GM13977 (cell line): Measurements from ENCODE around the gene TBCC.

Experiments used
- DNase-seq: peaks from one replicate; pipeline ENCODE4 v3.0.0; 2012; ENCODE audit warnings: low spot score
- CTCF ChIP-seq: IDR thresholded peaks from 2 replicates; pipeline ENCODE4 v1.5.1; 2012; ENCODE audit warnings: mild to moderate bottlenecking, control low read depth; ENCODE audit not compliant: insufficient read depth; ENCODE audit errors: extremely low read depth, missing control alignments
- in situ Hi-C: fragments of 300-500 bp; cut with MboI; formaldehyde crosslinking; loops from one replicate; pipeline ENCODE4 v1.12.0; 2022; ENCODE audit warnings: low sequenced_read_pairs, low pct_unique_long_range_greater_than_20kb, mixed read lengths, inconsistent platforms; ENCODE audit not compliant: unreplicated experiment

The TBCC gene

GRCh38 chr6:42774201-42774600, 28.3 kb upstream of the TBCC start:
- no peak for DNase-seq
- in situ Hi-C loops: no loop called here
- TF ChIP-seq CTCF: no peak

- in situ Hi-C loops: no loop called here
- no peak for DNase-seq
- TF ChIP-seq CTCF: no peak
Observed at GRCh38 chr6:42771741-42772100, 25.8 kb upstream of the TBCC start.

GRCh38 chr6:42769836-42770235, 23.9 kb upstream of the TBCC start:
- DNase-seq: no peak
- TF ChIP-seq CTCF: no peak
- in situ Hi-C loops: no loop called here

GRCh38 chr6:42769051-42769450, 23.1 kb upstream of the TBCC start:
- in situ Hi-C loops: no loop called here
- DNase-seq: no peak
- TF ChIP-seq CTCF: no peak

- DNase-seq: no peak
- in situ Hi-C loops: no loop called here
- TF ChIP-seq CTCF: no peak
Observed at GRCh38 chr6:42766163-42766670, 20.3 kb upstream of the TBCC start.

- in situ Hi-C loops: no loop called here
- TF ChIP-seq CTCF: no peak
- DNase-seq: no peak
Observed at GRCh38 chr6:42764911-42765648, 19.2 kb upstream of the TBCC start.
